ENCODE measurements around the gene TMEM35A.

- TF ChIP-seq, protein P1, sequence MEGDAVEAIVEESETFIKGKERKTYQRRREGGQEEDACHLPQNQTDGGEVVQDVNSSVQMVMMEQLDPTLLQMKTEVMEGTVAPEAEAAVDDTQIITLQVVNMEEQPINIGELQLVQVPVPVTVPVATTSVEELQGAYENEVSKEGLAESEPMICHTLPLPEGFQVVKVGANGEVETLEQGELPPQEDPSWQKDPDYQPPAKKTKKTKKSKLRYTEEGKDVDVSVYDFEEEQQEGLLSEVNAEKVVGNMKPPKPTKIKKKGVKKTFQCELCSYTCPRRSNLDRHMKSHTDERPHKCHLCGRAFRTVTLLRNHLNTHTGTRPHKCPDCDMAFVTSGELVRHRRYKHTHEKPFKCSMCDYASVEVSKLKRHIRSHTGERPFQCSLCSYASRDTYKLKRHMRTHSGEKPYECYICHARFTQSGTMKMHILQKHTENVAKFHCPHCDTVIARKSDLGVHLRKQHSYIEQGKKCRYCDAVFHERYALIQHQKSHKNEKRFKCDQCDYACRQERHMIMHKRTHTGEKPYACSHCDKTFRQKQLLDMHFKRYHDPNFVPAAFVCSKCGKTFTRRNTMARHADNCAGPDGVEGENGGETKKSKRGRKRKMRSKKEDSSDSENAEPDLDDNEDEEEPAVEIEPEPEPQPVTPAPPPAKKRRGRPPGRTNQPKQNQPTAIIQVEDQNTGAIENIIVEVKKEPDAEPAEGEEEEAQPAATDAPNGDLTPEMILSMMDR (IDR thresholded peaks at IDR 0.05): no peak
- TF ChIP-seq POLR2A (IDR thresholded peaks at IDR 0.05): no peak
Observed at GRCh38 chrX:101108284-101108683, 29.6 kb downstream of the TMEM35A start.
